Germinal center (tissue), 1 donor: Measurements from ENCODE around the gene ADSS2.

Experiments
- DNase-seq: peaks from one replicate; pipeline ENCODE4 v3.0.0; 2012; ENCODE audit warnings: mixed read lengths, low spot score

The ADSS2 gene

DNA sequence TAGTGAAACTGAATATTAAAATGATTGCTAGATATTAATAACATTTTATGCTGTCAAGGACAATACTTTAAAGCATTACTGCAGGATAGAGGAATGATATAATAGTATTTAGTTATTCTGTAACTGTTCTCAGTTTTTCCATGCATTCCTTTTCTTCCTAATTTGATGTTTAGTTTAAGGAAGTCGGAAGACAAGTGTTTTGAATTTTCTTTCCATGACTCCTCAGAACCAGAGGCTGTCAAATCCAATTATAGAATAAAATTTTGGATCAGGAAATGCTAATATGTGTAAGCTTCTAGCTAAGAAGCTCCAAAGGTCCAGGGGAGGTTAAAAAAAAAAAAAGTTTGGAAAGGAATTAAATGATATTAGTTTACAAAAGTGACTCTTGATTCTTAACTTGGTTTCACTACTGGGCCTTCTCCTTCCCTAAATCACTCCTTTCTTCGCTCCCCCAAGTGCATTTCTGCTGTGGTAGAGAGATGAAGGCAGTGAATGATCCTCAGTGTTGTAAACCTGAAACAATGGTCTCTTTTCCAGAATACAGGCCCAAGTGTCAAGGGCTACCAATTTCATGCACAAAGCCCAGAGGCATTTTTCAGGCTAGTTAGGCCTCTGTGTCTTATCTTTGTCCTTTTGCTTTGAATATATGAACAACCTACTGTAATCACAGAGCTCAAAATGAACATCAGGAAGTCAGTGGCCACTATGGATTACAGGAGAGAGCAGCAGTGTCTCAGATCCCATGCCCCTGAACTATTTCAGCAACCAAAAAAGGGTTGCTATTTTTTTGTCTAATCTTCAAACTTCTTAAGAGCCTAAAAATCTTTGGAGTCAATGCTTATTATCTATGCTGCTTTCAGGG, 6.2 kb downstream of the ADSS2 start:
- DNase-seq, result no peak

DNA sequence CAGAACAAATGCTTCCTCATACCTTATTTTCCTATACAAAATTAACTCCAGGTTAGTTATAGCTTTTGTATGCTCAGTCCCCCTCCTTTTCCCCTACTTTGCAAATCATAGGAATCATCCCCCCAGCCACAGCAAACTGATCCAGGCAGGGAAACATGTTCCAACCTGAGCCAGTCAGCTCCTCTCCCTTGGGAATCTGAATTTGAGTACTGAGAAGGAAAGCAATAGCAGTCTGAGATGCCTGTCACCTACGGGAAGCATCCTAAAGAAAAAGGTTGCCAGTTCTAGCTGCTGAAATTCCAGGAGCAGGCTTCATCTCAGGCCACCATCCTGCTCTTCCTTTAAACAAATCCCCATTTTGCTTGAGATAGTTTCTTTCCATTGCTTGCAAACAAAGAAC, 6.9 kb downstream of the ADSS2 start:
- no peak for DNase-seq

DNA sequence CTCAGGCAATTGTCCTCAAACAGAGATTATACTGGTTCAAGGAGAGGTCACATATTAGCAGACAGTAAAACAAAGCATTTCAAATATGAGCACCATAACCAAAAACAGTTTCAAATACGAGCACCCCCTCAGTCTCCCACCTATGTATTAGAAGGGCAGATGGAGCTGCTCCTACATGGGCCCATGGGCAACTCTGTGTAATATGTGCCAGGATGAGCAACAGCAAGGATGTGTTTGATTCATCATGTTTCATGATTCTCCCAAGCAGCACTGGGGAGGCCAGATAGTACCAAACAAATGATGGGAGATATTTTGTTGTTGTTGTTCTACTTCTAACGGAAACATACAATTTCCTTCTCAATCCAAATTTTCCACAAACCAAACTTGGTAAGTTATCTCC, 8.9 kb downstream of the ADSS2 start:
- DNase-seq, result no peak

DNA sequence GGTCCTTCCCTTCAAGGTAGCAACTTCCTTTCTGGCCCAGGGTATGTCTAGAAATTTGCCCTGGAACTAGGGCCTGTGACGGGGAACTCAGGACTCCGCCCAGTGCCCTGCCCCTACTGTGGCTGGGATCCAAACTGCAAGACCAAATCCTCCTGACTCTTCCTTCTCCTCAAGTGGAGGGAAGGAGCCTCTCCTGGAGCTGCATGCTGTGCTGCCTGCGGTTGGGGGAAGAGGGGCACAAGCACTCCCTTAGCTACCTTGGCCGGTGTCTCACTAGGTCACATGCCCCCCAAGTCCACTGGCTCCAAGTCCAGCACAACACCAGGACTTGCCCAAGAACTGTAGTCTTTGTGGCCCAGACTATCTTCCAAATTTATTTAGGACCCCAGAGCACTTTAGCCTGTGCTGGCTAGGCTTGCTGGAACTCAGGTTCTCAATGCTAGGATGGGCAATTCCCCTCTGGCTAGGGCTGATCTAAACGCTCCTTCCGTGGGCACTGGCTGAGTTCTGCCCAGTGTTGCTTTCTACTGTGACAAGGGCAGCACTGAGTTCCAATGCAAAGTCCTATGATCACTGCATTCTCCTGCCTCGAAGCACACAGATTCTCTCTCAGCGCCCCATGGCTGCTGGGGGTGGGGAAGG, 12.2 kb downstream of the ADSS2 start:
- no peak for DNase-seq

DNA sequence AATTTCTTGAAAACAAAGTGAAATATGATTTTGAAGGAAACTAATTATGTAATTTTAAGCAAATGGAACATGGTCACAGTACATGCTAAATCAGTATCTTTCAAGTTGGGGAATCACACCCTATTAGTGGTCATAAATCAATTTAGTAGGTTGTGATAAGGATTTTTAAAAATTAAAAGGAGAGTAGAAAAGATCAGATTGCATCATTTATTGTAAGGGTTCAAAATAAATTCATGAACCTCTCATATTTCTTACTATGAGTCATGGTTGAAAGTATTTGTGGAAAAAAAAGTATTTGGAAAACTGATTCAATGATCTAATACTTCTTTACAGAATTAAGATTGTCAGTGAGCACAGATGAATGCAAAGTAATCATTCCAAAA, 14.6 kb downstream of the ADSS2 start:
- no peak for DNase-seq

DNA sequence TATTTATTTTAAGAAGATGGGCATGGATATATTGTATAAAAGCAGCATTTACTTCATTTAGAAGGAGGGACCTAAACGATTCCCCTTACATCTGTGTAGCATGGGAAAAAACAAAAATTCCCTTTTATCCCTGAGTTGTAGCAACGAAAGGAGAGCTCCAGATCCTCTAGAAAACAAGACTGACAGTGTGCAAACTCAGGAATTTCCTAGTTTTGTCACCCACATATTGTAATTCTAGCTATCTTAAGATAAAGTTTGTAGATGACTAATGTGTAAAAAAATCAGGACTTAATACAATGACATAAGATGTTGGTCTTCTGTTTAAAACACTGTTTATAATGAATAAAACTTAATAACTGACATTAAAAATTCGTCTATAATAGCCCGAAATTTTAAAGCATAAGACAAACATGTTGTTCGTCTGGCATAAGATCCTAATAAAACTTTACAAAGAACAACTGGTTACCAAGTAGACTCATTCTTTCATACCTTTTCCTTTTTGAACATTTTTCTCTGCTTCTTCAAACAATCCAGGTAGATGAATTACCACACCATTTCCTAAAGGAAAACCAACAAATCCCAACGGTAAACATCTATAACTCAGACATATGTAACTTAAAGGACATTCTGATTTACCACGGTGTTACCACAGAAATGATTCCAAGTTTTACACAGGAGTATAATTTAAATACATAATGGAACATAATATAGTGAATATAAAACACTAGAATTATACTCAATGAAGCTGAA, 15.2 kb downstream of the ADSS2 start:
- no peak for DNase-seq

DNA sequence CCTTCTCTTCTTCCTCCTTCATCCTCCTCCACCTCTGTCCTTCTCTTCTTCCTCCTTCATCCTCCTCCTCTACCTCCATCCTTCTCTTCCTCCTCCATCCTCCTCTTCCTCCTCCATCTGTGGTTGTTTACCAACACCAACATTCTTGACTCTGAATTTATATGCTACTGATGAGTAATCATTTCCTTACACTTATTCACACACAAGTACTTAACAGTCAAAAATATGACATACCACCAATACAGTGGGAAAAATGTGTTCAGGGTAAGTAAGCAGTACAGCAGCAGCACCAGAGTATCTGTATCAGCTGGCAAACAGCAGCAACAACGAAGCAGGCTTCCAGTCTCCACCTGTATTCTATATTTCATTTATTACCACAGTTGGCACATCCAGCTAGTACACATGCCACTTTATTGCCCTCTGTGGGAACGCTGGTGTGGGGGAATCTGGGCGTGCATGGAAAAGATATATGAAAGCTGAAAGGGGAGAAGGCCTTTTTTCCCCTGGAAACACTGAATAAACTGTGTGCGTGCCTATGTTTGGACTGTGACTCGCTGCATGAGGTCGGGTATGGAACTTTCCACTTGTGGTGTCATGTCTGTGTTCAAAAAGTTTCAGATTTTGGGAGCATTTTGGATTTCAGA, 16.0 kb downstream of the ADSS2 start:
- DNase-seq, result no peak

DNA sequence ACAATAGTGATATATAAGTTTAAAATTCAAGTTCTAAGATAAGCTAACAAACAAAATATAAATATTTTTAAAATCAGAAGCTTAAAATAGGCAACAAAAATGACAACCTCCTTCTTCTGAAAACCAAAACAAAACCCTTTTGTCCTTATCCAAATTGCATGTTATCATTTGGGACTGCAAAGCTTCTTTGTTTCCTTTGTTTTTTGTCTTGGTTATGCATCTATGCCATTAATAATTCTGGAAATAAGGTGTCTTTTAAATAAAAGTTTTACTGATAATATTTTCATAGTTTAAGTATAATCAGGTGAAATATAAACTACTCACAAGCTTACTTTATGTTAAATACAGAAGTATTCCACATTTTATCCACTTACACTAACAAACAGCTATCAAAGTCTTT, 20.5 kb downstream of the ADSS2 start:
- no peak for DNase-seq

DNA sequence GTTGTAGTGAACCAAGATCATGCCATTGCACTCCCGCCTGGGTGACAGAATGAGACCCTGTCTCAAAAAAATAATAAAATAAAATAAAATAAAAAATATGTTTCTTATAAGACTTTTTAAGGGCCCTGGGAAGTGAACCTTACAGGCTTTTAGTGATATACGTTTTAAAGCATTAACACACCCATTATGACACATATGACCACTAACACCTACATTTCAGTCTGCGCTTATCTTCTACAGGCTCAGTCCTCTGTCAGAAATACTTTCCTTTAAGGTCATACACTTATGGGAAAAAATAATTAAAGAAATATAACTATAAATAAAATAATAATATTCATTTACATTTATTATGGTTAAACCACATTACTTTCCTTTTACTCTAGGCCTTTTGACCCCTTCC, 21.9 kb downstream of the ADSS2 start:
- DNase-seq, result no peak

DNA sequence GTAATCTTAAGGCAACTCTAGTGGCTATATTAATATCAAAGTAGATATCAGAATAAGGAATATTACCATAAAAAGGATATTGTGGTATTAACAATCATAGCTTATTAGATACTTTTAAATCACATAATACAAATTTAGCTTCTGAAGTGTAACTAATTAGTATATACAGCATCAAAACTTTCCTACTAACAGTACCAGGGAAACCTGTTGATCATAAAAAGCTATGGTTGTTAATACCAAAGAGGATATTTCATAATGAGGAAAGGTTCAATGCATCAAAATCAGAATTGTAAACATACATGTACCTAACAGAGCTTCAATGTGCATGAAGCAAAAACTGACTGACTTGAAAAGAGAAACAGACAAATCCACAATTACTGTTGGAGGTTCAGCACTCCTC, 24.1 kb downstream of the ADSS2 start:
- DNase-seq, result no peak

DNA sequence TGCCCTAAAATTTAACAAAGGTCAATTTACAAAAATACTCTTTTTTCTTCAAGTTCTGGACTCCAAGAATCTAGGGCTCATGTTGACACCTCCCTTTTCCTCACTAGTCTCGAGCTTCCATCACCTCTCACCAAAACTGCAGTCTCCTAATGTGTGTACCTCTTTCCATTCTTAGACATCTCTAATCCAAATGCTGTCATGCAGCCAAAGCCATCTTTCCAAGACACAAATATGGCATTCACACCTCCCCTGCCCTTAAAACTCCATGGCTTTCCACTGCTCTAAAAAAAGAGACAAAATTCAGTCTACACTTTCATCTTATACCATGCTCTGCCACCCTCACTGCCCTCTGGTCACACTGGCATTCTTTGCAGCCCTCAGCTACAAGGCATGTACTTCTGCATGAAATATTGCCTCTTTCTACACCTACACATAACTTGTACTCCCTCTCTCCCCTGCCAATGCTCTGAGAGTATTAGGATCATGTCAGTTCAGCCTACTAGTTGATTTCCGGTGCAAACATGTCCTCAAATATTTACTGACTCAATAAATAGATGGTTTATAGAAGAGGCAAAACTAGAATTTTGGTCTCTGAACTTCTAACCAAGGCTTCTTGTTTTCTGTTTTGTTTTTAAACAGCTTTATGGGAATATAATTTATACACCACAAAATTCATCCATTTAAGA, 26.9 kb downstream of the ADSS2 start:
- no peak for DNase-seq

DNA sequence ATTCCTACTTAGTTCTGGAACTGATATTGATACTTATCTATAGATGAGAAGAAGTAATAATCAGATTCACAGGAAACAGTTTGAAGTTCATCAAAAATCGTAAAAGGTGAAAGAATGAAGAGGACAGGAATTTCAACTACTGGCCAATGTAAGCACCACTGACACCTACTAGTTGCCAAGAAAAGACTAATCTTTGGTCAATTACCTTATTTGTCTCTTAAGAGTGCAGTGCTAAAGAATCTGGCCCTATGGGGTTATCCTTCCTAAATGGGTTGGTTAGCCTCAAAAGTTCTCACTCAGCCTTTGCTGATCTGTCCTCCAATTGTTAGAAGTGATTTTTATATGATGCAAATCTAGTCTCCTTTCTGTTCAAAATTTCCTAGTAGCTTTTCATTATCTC, 29.5 kb downstream of the ADSS2 start:
- DNase-seq, result no peak

DNA sequence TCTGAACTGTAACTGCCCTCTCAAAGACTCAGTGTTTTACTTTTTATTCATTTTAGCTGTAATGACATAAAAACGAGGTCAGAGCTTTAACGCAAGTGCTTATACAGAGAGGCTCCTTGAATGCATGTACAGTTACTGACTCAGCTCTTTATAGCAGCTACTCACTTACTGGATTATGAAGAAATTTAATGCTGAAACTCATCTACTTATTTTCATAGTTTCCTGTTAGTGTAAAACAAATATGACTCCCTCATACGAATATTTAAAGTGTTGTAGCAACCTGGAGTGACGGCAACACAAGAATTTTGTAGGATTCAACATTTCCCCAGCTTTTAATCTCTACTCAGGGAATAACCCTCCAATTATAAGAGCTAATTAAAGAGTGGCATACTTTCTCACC, 32.7 kb downstream of the ADSS2 start:
- DNase-seq, result no peak

DNA sequence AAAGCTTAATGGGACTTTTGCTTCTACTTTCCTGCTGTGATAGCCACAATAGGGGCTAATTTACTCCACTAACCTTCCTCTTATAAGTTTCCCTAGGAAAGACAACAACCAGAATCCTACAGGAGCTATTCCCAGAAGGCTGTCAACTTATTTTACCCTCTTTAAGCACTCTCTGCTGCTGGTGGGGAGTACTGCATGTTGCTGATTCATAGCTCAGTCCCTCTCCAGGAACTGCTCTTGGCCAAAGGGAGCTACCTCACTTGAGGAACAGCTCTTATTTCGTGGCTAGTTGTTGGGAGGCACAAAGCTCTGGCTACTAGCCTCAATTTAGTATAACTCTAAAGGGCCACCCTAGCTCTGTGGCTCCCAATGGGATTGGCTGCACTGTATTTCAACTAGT, 37.2 kb downstream of the ADSS2 start:
- no peak for DNase-seq

DNA sequence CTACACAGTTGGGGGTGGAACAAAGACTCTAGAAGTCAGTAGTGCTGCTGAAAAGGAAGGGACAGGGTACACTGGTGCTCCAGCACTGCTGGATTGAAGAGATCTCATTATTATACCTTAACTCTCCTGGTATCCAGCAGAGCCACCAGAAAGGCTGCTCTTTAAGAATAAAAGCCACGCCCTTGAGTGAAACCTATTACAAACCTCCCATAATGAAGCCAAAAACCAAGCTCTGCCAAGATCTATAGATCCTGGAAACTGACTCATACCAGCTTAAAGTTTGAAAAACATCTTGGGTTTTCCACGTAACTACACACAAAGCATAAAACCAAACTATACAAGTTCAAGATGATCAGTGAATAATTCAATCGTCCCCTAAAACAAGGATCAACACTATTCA, 38.0 kb downstream of the ADSS2 start:
- DNase-seq, result no peak

DNA sequence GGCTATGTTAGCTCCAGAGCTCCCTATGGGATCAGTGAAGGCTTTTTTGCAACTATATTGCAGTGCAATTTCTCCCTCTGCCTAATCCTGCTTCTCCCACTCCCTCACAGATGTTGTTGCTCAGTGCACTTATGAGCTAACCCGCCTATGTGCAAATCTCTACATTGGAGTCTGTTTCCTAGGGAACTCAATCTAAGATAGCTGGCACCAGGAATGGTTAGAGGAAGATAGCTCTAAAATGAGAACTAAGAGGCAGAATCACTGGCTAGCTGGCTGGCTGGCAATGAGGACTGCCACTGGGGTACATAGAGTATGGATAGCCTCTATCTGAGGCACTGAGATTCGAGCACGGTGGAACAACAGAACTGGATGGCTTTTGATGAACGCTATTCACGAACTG, 39.5 kb downstream of the ADSS2 start:
- no peak for DNase-seq

DNA sequence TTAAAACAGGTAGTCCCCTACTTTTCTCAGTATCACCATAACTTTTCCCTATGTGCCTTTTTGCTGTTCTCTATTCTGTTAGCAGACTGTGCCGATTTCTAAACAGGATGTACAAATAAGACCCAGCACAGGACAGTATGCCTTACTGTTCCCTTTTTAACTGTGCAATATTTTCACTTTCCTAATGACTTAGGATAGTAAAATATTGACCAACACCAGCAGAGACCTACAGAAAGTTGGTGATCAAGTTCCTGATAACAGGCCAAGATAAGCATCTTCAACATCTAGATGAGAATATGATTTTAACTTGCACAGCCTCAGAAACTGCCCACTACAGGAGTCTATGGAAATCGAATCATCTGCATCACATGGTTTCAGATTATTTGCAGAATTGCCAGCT, 42.0 kb downstream of the ADSS2 start:
- no peak for DNase-seq

DNA sequence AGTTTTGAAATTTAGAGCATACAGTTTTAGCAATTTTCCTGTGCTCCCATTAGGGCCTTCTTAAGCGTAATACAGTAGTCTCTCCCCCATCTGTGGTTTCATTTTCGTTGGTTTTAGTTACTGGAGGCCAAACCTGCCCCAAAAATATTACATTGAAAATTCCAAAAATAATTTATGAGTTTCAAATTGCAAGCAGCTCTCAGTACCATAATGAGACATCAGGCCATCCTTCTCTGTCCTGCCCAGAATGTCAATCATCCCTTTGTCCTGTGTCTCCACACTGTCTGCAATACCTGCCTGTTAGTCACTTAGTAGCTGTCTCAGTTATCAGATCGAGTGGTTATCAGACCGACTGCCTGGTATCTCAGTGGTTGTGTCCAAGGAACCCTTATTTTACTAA, 45.4 kb downstream of the ADSS2 start:
- no peak for DNase-seq

DNA sequence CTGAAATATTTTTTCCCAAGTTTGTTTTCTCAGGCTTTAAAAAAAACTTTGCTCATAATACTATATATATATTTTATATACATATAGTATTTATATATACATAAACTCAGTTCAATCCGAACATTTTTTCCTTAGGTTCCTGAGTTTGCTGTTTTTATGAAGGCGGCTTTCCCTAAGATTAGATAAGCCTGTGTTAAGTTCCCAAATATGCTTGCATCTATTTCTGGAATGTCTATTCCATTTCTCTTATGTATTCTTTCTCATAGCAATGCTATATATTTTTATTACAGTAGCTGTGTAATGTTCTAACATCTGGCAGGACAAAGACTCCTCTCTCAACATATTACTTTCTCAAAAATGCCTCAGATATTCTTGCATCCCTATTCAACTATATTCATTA, 45.9 kb downstream of the ADSS2 start:
- no peak for DNase-seq

DNA sequence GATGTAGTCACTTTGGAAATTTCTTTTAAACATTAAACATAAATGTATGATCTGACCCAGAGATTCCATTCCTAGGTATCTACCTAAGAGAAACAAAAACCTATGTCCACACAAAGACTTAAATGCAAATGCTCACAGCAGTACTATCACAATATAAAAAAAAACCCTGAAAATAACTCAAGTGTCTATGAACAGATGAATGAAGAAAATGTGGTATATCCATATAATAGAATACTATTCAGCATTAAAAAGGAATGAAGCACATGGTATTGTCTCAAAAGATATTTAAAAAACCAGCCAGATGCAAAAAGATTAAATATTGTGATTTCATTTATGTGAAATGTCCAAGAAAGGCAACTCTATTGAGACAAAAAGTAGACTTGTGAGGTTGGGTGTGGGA, 48.3 kb downstream of the ADSS2 start:
- DNase-seq, result no peak

DNA sequence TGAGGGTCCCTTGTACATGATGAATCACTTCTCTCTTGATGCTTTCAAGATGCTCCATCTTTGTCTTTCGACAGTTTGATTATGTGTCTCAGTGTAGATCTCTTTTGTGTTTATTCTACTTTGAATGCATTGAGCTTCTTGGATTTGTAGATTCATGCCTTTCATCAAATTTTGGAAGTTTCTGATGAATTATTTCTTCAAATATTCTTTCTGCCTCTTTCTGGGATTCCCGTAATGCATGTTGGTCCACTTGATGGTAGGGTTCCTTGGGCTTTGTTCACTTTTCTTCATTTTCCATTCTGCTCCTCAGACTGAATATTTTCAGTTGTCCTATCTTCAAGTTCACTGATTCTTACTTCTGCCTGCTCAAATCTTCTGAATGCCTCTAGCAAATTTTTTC, 50.7 kb downstream of the ADSS2 start:
- no peak for DNase-seq

DNA sequence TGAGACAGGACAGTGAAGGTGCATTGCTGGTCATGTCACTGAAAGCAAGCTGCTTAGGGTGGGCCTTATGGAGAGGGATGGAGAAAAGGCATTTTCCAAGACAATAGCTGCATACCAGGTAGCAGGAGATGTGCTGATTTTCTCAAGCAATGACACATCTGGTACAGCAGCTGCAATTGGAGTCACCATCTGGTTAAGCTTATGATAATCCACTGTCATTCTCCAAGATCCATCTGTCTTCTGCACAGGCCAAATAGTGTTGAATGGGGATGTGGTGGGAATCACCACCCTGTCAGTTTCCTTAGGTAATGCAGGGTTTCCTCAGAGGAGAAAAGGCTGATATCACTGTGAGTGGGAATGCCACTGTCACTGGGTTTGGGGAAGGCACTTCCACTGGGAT, 54.6 kb downstream of the ADSS2 start:
- DNase-seq, result no peak
